Measurements from ENCODE around the gene RNFT2. TPM values are rescaled to one million over a fixed set of nuclear protein-coding genes. Genes with fewer than 3 reads are reported as not detected.

Gene RNFT2
- polyA plus RNA-seq, 4 donors, result 2.6 to 6.8 (median 6.3) TPM

DNA sequence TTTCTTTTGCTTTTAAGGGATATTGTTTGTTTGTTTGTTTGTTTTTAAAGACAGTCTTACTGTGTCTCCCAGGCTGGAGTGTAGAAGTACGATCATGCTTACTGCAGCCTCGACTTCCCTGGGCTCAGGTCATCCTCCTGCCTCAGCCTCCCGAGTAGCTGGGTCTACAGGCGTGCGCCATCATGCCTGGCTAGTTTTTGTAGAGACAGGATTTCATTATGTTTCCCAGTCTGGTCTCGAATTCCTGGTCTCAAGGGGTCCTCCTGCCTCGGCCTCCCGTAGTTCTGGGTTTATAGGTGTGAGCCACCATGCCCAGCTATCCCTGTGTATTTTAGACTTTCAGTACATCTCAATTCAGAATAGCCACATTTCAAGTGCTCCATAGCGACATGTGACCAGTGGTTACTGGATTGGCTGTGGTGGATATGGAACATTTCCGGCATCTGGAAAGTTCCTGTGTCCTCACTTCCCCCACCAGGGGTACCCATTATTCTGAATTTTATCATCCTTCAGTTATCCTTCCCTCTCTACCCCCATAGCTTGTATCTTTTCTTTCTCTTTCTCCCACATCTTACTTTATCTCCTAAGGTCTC lies 82.0 kb downstream of the RNFT2 start:
- no peak for DNase-seq (ENCODE audit: low read depth in 4 of 4, low spot score in 3 of 4)

- DNase-seq (ENCODE audit: low read depth in 4 of 4, low spot score in 3 of 4), result no peak
Observed at GRCh38 chr12:116821291-116821690, 83.2 kb downstream of the RNFT2 start.

DNA sequence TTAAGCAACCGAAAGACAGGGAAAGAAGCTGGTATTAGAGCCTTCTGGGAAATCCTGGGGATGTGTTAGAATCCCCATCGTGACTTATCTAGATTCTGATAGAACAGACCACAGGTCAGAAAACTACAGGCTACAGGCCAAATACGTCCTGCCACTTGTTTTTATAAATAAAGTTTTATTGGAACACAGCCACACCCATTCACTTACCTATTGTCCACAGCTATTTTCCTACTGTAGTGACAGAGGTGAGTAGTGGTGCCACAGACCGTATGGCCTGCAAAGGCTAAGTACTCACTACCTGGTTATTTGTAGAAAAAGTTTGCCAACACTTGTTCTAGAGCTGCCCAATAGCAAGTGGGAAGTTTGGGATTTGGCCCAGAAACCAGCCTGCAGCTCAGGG lies 89.3 kb downstream of the RNFT2 start:
- no peak for DNase-seq (ENCODE audit: low read depth in 4 of 4, low spot score in 3 of 4)

- no peak for DNase-seq (ENCODE audit: low read depth in 4 of 4, low spot score in 3 of 4)
Observed at GRCh38 chr12:116832353-116832752, 94.2 kb downstream of the RNFT2 start.

DNA sequence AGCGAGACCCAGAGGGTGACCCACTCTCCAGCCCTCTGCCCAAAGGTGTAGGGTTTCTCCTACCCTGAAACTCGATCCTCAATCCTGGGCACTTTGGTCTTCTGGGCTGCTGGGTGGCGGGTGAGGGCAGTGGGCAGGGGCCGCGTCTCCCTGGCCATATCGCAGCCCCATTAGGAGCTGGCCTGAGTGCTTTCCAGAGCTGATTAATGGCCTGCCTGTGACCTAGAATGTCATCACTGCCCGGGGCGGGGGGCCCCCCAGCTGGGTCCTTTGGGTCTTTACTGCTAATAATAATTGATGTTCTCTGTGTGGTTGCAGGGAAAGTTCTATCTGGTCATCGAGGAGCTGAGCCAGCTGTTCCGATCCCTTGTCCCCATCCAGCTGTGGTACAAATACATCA lies 95.4 kb downstream of the RNFT2 start:
- no peak for DNase-seq (ENCODE audit: low read depth in 4 of 4, low spot score in 3 of 4)

GRCh38 chr12:116835484-116835883 lies 97.4 kb downstream of the RNFT2 start:
- no peak for DNase-seq (ENCODE audit: low read depth in 4 of 4, low spot score in 3 of 4)

- no peak for DNase-seq (ENCODE audit: low read depth in 4 of 4, low spot score in 3 of 4)
Observed at GRCh38 chr12:116837097-116837496, 99.0 kb downstream of the RNFT2 start.

DNA sequence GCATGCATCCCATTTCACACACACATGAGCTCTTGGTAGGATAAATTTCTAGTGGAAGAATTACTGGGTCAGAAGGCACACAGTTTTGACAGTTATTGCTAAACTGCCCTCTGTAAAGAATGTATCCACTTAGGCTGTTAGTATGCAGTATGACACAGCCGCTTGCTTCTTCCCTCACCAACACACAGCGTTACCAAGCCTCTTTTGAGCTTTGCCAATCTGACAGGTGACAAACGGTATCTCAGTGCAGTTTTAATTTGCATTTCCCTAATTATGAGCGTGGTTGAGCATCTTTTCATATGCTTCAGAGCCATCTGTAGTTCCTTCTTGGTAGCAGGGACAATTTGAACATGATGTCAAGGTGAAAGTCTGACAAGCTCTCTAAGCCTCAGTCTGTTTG lies 100.2 kb downstream of the RNFT2 start:
- DNase-seq (ENCODE audit: low read depth in 4 of 4, low spot score in 3 of 4), result no peak

GRCh38 chr12:116839287-116839830 lies 101.2 kb downstream of the RNFT2 start:
- no peak for DNase-seq (ENCODE audit: low read depth in 4 of 4, low spot score in 3 of 4)

DNA sequence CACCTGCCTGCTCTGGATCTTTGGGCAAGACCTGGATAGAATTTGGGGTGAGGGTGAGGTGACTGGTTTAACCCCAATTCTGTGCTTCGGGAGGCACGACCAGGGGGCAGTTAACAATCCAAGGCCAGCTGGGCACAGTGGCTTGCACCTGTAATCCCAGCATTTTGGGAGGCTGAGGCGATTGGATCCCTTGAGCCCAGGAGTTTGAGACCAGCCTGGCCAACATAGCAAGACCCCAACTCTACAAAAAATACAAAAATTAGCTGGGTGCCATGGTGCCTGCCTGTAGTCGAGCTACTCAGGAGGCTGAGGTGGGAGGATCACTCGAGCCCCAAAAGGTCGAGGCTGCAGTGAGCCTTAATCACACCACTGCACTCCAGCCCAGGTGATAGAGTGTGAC lies 105.0 kb downstream of the RNFT2 start:
- DNase-seq (ENCODE audit: low read depth in 4 of 4, low spot score in 3 of 4), result no peak

DNA sequence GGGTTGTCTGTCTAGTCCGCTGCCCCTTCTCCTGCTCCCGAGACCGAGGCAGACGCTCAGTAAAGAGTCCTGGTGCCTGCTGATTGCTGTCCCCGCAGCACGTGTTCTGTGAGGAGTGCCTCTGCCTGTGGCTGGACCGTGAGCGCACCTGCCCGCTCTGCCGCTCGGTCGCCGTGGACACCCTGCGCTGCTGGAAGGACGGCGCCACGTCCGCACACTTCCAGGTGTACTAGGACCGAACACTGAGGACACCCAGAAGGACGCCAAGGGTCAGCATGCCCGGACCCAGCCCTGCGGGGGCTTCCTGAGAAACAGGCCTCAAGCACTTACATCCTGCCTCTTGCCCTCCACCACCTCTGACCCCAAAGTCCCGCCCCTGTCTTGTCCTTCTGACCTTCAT lies 111.1 kb downstream of the RNFT2 start:
- no peak for DNase-seq (ENCODE audit: low read depth in 4 of 4, low spot score in 3 of 4)

- DNase-seq (ENCODE audit: low read depth in 4 of 4, low spot score in 3 of 4), result no peak
Observed at GRCh38 chr12:116852303-116852702, 114.2 kb downstream of the RNFT2 start.

GRCh38 chr12:116853507-116853906 lies 115.4 kb downstream of the RNFT2 start:
- no peak for DNase-seq (ENCODE audit: low read depth in 4 of 4, low spot score in 3 of 4)

DNA sequence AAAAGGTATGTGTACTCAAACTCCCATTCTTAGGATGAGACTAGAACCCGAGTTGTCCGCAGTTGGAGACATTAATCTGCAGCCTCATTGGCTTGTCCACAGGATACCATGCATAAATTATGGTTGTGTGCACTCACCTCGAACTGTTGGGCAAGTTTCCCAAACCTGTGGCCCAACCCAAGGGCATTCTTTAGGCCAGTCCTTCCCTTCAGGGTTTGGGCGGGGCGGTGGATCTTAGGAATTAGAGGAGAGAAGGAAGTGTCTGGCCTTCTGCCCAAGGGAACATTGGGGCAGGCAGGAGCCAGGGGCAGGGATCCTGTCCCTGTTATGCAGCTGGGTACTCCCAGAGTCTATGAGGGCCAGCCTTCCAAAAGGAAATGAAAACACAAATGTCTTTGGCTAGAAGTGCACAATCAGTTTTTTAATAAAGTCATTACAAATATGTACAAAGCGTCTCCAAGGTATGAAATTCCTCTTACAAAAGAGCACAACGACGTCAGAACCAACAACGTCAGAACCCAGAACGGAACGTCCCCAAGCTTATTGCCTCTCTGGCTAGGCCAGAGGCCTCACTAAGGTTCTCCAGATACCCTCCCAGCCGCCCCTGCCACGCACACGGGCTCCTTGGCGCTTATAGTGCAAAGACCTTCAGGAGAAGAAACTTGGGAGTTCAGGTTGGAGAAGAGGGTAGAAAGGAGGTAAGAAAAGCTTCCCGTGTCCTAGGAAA lies 117.8 kb downstream of the RNFT2 start:
- no peak for DNase-seq (ENCODE audit: low read depth in 4 of 4, low spot score in 3 of 4)

DNA sequence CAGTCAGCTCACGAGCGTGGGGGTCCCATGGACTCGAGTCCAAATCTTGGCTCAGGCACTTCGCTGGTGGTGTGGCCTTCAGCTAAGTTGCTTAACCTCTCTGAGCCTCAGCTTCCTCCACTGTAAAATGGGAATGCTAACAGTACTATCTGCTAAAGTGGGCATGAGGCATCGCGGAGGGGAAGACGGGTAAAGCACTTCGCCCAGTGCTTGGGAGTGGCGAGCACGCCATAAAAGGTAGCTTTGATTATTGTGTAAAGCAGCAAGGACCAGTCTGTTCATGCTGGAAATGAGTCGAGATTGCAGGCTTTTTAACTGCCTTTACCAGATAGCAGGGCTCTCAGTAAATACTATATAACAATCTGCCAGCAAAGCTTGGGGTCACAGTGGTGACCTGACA lies 118.6 kb downstream of the RNFT2 start:
- DNase-seq (ENCODE audit: low read depth in 4 of 4, low spot score in 3 of 4), result no peak

DNA sequence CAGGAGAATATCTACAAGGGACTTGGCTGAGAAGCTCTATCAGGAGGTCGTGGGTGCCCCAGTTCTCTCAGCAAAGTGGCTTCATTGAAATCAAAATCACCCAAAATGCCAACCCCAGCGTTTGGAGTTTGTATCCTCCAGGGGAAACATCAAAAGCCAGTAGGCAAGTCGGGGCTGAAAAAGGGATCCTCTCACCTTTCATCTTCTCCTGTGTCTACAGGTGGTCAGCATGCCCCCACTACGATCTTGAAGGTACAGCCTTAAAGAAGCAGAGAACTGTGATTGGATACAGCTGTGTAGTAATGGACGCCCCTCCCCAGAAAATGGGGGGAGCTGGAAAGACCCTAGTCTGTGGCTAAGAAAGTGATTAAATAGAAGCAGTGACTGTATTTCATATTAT lies 121.0 kb downstream of the RNFT2 start:
- no peak for DNase-seq (ENCODE audit: low read depth in 4 of 4, low spot score in 3 of 4)

DNA sequence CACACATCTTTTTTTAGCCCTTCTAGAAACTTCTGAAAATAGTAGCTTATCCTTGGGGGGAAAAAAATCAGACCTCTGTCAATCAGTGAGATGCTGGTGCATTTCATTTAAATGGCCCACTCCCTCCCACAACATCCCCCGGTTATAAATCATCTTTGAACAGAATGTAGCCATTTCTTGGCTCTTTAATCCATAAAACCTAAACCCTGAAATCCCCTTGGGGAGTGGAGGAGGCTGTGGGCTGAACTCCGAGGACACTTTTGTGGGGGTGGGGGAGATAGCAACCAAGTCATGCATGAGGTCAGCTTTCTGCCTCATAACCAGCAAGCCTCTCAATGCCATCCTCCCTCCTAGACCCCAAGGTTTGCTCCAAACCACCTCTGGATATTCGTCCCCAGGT lies 122.1 kb downstream of the RNFT2 start:
- no peak for DNase-seq (ENCODE audit: low read depth in 4 of 4, low spot score in 3 of 4)

GRCh38 chr12:116861320-116861719 lies 123.2 kb downstream of the RNFT2 start:
- no peak for DNase-seq (ENCODE audit: low read depth in 4 of 4, low spot score in 3 of 4)

DNA sequence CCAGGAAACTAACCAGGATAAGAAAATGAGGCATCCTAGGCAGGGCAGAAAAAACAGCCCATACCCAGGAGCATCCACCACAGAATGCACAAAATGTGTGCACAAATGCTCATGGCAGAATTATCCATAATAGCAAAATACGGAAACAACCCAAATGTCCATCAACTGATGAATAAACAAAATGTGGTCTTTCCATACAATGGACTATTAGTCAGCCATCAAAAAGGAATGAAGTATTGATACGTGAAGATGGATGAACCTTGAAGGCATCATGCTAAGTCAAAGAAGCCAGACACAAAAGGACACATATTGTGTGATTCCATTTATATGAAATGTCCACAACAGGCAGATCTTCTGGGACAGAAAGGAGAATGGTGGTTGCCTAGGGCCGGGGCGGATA lies 124.1 kb downstream of the RNFT2 start:
- no peak for DNase-seq (ENCODE audit: low read depth in 4 of 4, low spot score in 3 of 4)

- DNase-seq (ENCODE audit: low read depth in 4 of 4, low spot score in 3 of 4), result no peak
Observed at GRCh38 chr12:116863275-116863767, 125.2 kb downstream of the RNFT2 start.

GRCh38 chr12:116864371-116865160 lies 126.5 kb downstream of the RNFT2 start:
- DNase-seq (ENCODE audit: low read depth in 4 of 4, low spot score in 3 of 4), result no peak
